OCI-LY1 (cell line): ENCODE results near the gene HTRA3.

Experiments
- H2AFZ ChIP-seq: fragments of 200-600 bp; sonication (generic), shearing (Covaris generic); 2 replicates; pipeline ENCODE4 v1.6.0; 2014; ENCODE audit warnings: antibody characterized with exemption, mild to moderate bottlenecking, low read length
- H3F3A ChIP-seq: fragments of 200-600 bp; sonication (generic), shearing (Covaris generic); 2 replicates; pipeline ENCODE4 v1.6.0; 2014; ENCODE audit warnings: mild to moderate bottlenecking, antibody characterized with exemption, low read length, moderate library complexity; ENCODE audit not compliant: insufficient read depth
- H3K27ac ChIP-seq: fragments of 200-600 bp; sonication (generic); 2 replicates; pipeline ENCODE4 v1.5.1; 2014; ENCODE audit warnings: low read length, mixed run types, mild to moderate bottlenecking, low read depth; ENCODE audit not compliant: poor library complexity, severe bottlenecking
- H3K27me3 ChIP-seq: fragments of 200-600 bp; sonication (generic); 2 replicates; pipeline ENCODE4 v1.6.0; 2014; ENCODE audit warnings: antibody characterized with exemption, mild to moderate bottlenecking, low read length, moderate library complexity; ENCODE audit not compliant: insufficient read depth
- H3K36me3 ChIP-seq: fragments of 200-600 bp; sonication (generic); 2 replicates; pipeline ENCODE4 v1.6.1; 2014; ENCODE audit warnings: mild to moderate bottlenecking, antibody characterized with exemption, low read length, moderate library complexity, mixed read lengths; ENCODE audit not compliant: insufficient read depth
- H3K4me1 ChIP-seq: fragments of 200-600 bp; sonication (generic); 2 replicates; pipeline ENCODE4 v1.5.1; 2014; ENCODE audit warnings: mild to moderate bottlenecking, low read length, moderate library complexity; ENCODE audit not compliant: insufficient read depth, severe bottlenecking
- H3K4me2 ChIP-seq: fragments of 200-600 bp; sonication (generic), shearing (Covaris generic); 2 replicates; pipeline ENCODE4 v1.6.1; 2014; ENCODE audit warnings: low read length
- H3K4me3 ChIP-seq: fragments of 200-600 bp; sonication (generic); 2 replicates; pipeline ENCODE4 v1.5.1; 2014; ENCODE audit warnings: low read length, low read depth, mild to moderate bottlenecking, mixed read lengths; ENCODE audit not compliant: poor library complexity, severe bottlenecking
- H3K79me2 ChIP-seq: fragments of 200-600 bp; shearing (Covaris generic); 2 replicates; pipeline ENCODE4 v1.6.1; 2016; ENCODE audit warnings: mixed run types, low read length, mixed read lengths; ENCODE audit not compliant: insufficient read depth
- H3K9ac ChIP-seq: fragments of 200-600 bp; sonication (generic), shearing (Covaris generic); 2 replicates; pipeline ENCODE4 v1.6.1; 2014; ENCODE audit warnings: mild to moderate bottlenecking, low read length, mixed read lengths
- H3K9me2 ChIP-seq: fragments of 200-600 bp; sonication (generic), shearing (Covaris generic); 2 replicates; pipeline ENCODE4 v1.6.1; 2014; ENCODE audit warnings: low read depth, mild to moderate bottlenecking, low read length, mixed read lengths
- H3K9me3 ChIP-seq: fragments of 200-600 bp; shearing (Covaris generic); 2 replicates; pipeline ENCODE4 v1.6.1; 2014; ENCODE audit warnings: low read length, mixed read lengths
- H4K20me1 ChIP-seq: fragments of 200-600 bp; sonication (generic), shearing (Covaris generic); 2 replicates; pipeline ENCODE4 v1.6.0; 2016; ENCODE audit warnings: mild to moderate bottlenecking, low read length; ENCODE audit not compliant: insufficient read depth
- EZH2 ChIP-seq: fragments of 200-600 bp; sonication (generic), shearing (Covaris generic); IDR thresholded peaks from 2 replicates; pipeline ENCODE4 v1.8.0; 2017; ENCODE audit warnings: borderline replicate concordance, mixed run types, mild to moderate bottlenecking, antibody characterized with exemption, low read length, moderate library complexity, mixed read lengths
- TF ChIP-seq, protein P1 (sequence below): fragments of 200-600 bp; sonication (generic), shearing (Covaris generic); IDR thresholded peaks from 2 replicates; pipeline ENCODE4 v1.5.1; 2017; ENCODE audit warnings: mild to moderate bottlenecking, antibody characterized with exemption, low read length, moderate library complexity, mixed read lengths

The HTRA3 gene

DNA sequence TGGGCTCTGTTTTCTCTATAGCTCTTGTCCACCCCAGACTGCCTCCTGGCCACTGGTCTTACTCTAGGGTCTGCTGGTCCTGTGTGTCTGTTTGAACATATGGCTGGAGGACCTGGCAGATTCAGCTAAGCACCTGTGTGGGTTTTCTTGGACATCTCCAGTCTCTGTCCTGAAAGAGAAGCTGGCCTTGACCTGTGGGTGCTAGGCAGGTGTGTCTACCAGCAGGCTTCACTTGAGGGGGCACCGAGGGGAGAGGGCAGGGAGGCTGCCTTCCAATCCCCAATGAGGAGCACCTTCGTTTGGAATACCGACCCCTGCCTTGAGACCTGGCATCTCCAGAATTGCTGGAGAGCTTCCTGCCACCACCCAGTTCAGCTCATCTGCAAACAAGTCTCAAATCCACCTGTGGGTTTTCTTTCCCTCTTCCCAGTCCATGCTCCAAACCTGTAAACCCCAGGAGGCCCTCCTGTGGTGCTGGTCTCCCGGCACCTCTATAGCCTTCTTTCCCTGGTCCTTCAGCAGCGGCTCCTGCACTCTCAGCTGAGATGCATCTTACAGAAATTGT lies 45.2 kb downstream of the HTRA3 start:
- no peak for TF ChIP-seq EZH2
- TF ChIP-seq, protein P1, sequence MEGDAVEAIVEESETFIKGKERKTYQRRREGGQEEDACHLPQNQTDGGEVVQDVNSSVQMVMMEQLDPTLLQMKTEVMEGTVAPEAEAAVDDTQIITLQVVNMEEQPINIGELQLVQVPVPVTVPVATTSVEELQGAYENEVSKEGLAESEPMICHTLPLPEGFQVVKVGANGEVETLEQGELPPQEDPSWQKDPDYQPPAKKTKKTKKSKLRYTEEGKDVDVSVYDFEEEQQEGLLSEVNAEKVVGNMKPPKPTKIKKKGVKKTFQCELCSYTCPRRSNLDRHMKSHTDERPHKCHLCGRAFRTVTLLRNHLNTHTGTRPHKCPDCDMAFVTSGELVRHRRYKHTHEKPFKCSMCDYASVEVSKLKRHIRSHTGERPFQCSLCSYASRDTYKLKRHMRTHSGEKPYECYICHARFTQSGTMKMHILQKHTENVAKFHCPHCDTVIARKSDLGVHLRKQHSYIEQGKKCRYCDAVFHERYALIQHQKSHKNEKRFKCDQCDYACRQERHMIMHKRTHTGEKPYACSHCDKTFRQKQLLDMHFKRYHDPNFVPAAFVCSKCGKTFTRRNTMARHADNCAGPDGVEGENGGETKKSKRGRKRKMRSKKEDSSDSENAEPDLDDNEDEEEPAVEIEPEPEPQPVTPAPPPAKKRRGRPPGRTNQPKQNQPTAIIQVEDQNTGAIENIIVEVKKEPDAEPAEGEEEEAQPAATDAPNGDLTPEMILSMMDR, result no peak
- Histone ChIP-seq H3K4me3 (no peak overlapping the region), H3K36me3 (no peaks in the 10 kb centered on the region; the same call in 1 of the 2 replicates), H3K79me2 (no peaks in the 10 kb centered on the region), H4K20me1 (no peaks in the 10 kb centered on the region), H2AFZ (no peak overlapping the region), H3K9me2 (no peaks in the 10 kb centered on the region), H3K9me3 (no peaks in the 10 kb centered on the region), H3K27ac (peak overlapping the region; percentile 95), H3K4me2 (no peak overlapping the region; the same call in 1 of the 2 replicates), H3K9ac (no peak overlapping the region; the same call in 1 of the 2 replicates), H3K27me3 (no peaks in the 10 kb centered on the region), H3F3A (no peaks in the 10 kb centered on the region), H3K4me1 (peaks cover 72% of the 10 kb centered on the region)

DNA sequence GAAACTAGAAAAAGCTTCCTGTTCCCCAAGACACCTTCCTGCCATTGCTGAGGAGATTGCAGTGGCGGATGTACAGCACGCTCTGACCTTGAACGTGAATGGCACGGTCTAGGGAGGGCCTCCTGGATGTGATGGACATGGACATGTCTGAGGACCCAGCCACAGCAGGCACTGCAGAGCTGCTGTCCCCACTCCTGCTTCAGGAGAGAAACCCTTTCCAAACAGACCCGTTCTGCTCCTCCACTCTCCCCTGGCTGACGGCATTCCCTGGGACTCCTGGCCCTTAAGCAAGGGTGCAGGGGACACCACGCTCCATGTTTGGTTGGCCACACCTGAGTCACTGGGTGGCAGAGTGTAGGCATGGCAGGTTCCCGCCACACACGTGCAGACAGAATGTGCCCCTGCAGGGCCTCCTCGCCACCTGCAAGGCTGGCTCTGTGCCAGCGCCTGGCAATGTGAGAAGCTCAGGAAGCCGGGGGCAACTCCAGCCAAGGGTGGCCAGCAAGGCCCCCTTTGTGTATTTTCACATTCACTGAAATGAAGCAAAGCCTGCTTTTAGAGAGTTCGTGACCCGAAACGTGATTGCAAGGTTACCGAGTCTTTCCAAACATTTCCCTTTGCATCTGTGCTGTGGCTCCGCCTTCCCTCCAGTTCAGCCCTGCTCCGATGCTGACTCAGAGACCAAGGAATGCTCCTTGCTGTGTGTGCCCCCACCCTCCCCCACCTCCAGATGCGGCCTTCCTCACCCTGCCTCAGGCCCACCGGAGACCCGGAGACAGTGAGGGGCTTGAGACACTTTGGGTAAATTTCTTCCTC lies 46.1 kb downstream of the HTRA3 start:
- no peak overlapping the region for H3K4me3 ChIP-seq
- no peaks in the 10 kb centered on the region for H3K27me3 ChIP-seq
- H3K9me2 ChIP-seq, result no peaks in the 10 kb centered on the region
- H3K9ac ChIP-seq, result peak overlapping the region; percentile 36; the same call in 1 of the 2 replicates
- no peaks in the 10 kb centered on the region for H3K79me2 ChIP-seq
- no peak for TF ChIP-seq EZH2
- TF ChIP-seq, protein P1, result no peak
- H4K20me1 ChIP-seq, result no peaks in the 10 kb centered on the region
- no peaks in the 10 kb centered on the region for H3K9me3 ChIP-seq
- H2AFZ ChIP-seq, result no peak overlapping the region
- no peaks in the 10 kb centered on the region; the same call in 1 of the 2 replicates for H3K36me3 ChIP-seq
- H3K27ac ChIP-seq, result peak overlapping the region; percentile 95
- H3F3A ChIP-seq, result no peaks in the 10 kb centered on the region
- H3K4me1 ChIP-seq, result peaks cover 71% of the 10 kb centered on the region
- H3K4me2 ChIP-seq, result peak overlapping the region; percentile 39; the same call in 1 of the 2 replicates

DNA sequence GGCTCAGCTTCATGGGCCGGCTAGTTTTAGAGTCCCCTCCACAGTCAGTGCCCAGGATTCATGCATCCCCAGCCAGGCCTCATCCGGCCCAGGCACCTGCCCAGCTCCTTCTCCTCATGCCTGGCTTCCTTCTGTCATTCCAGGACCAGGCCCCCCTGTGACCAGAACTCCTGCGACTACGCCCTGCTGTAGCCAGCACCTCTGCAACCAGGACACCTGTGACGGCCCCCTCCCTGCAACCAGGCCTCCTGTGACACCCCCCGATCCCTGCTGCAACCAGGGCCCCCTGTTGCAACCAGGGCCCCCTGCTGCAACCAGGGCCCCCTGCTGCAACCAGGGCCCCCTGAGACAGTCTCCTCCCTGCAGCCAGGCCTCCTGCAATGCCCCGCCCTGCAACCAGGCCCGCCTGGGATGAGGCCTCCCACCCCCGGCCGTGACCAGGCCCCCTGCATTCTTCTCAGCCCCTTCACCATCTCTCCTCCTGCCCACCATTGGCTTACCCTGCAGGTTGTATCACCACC lies 46.8 kb downstream of the HTRA3 start:
- no peaks in the 10 kb centered on the region for H4K20me1 ChIP-seq
- H3F3A ChIP-seq, result no peaks in the 10 kb centered on the region
- no peaks in the 10 kb centered on the region; the same call in 1 of the 2 replicates for H3K36me3 ChIP-seq
- no peaks in the 10 kb centered on the region for H3K9me2 ChIP-seq
- no peaks in the 10 kb centered on the region for H3K9me3 ChIP-seq
- no peak for TF ChIP-seq EZH2
- TF ChIP-seq, protein P1, result no peak
- H3K27ac ChIP-seq, result peak overlapping the region; percentile 95
- peaks cover 65% of the 10 kb centered on the region for H3K4me1 ChIP-seq
- H3K79me2 ChIP-seq, result no peaks in the 10 kb centered on the region
- no peak overlapping the region for H3K4me3 ChIP-seq
- H2AFZ ChIP-seq, result no peak overlapping the region
- peak overlapping the region; percentile 36; the same call in 1 of the 2 replicates for H3K9ac ChIP-seq
- peak overlapping the region; percentile 39; the same call in 1 of the 2 replicates for H3K4me2 ChIP-seq
- no peaks in the 10 kb centered on the region for H3K27me3 ChIP-seq
